GM21529 (cell line): ENCODE measurements around the gene ZNF512B.
"Not testable (repeated sequence)": the region's sequence is repeated elsewhere in the genome, so short reads cannot be mapped to it uniquely, and the experiment has no call there.

Source experiments
- ATAC-seq: cut with Tn5 transposase; IDR thresholded peaks from one replicate; pipeline ENCODE4 v1.9.1; 2021; ENCODE audit not compliant: unreplicated experiment

Gene ZNF512B

DNA sequence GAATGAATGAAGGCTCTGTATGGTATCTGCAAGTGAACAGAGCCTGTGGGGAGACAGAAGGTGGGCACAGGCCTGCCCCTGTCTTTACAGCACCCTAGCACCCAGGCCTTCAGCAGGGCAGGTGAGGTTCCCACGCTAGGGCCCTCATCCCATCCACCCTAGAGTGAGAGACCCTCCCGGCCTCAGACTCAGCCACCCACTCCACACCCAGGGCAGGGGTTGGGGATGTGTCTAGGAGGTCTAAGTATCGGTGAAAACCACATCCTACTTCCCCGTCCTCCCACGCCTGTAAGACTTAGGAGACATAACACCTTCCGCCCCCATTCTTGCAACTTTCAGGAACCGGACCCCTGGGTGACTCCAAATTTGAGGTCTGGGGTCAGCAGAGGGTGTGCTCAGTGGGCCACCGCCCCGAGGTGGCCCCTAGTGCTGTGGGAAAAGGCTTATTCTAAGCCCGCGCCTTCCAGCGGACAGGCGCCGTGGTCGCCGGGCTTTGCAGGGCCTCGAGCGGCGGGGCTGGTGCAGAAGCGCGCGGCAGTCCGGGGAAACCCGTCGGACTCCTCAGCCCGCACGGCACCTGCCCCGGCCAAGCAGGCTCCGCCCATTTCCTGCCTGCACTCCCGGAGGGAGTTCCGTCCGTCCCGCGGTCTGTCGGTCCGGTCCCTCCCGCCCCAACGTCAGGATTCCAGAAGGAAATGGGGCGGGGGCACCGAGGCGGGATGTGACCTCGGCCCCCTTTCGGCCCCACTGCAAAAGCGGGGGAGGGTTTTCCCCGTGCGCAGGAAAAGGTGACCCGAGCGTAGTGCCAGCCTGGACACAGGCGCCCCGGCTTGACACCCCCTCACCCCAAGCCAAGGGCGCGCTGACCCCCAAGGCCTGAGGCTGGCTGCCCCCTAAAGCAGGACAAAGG lies 8.8 kb upstream of the ZNF512B start:
- peak; percentile 36 for ATAC-seq

DNA sequence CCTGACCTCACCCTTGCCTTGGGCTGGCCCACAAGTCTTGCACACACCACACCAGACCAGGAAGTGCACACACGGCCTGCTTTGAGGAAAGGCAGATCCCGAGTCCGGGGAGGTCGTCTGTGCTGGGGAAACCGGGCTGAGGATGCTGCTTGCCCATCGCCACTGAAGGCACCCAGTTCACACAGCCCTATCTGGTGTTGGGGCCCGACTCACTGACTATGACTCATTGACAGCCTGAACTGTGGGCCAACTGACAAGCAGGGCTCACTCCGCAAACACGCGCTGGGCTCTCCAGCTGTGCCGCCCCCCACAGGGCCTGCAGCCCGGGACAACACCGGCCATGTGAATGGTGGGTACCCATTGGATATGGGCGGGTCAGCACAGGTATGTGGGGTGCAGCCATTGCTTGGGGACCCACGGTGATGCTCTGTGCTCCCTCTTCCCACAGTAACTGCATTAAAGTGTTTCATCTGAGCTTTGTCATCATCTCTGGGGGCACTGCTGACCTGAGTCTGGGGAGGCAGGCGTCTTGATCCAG lies 8.1 kb upstream of the ZNF512B start:
- no peak for ATAC-seq

DNA sequence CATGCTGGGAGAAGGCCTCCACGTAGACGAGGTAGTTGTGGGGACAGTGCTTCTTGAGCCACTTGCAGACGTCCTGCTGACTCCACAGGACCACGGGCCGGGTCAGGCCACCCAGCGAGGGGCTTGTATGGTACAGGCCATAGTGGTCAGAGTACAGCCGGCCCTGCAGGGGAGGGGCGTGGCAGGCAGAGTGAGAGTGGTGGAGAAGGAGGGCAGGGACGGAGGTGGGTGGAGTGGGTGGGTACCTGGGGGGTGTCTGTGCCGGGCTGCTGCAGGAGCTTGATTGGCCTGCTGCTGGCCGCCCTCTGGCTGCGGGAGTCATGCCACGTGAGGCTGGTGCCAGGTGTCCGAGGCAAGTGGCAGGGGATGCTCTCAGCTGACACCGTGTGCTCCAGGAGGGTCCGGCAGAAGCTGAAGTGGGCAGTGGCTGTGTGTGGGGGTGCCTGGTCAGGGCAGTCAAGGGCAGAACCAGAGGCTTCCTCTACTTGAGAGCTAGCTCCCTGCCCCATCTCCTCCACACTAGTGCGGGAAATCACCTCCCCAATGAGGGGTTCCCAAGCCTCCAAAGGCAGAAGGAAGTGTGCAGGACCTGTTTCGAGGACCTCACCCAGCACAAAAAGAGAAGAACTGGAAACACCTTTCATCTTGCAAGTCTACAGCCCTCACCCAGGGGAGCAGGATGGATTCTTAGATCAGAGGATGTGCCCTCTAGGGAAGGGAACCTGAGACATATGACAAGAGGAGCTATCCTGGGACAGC lies 7.4 kb upstream of the ZNF512B start:
- ATAC-seq: no peak

- ATAC-seq: not testable (repeated sequence)
These were observed 6.8 kb upstream of the ZNF512B start for GRCh38 chr20:63976511-63976910.

- ATAC-seq: no peak
These were observed 4.9 kb upstream of the ZNF512B start for GRCh38 chr20:63974402-63975200.

DNA sequence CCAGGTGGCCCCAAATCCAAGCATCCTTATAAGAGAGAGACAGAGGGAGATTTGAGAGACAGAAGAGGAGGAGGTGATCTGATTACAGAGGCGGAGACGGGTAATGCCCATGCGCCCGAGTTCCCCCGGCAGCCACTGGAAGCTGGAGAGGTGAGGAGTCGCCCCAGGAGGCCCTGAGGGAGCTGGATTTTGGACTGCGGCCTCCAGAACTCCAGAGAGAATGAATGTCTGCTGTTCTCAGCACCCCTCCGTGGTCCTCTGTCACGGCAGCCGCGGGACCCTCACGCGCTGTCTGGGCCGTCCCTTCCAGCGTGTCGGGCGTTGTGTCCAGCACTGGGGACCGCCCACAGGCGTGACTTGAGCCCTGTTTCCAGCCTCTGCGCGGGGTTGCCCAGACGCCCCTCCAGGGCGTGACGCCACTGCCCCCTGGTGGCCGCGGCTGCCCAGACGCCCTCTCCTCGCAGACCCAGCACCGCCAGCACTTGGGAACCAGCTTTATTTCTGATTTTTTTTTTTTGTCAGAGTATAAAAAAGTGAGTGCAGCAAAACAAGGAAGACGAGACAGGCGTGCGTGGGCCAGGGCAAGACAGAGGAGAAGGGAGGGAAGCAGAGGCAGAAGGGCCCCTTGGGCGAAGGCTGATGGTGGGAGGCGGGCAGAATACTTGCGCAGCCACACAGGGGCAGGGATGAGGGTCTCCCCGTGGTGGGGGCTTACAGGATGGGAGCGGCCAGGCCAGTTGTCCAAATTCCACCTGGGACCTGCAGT lies 4.1 kb upstream of the ZNF512B start:
- no peak for ATAC-seq

DNA sequence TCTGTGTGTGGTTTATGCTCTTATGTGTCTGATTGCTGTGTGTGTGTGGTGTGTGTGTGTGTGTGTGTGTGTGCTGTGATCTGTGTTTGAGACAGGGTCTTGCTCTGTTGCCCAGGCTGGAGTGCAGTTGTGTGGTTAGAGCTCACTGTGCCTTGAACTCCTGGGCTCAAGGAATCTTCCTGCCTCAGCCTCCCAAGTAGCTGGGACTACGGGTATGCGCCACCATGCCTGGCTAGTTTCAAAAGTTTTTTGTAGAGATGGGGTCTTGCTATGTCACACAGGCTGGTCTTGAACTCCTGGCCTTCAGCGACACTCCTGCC lies 3.4 kb upstream of the ZNF512B start:
- no peak for ATAC-seq

GRCh38 chr20:63972312-63973159 lies 2.8 kb upstream of the ZNF512B start:
- ATAC-seq: no peak

DNA sequence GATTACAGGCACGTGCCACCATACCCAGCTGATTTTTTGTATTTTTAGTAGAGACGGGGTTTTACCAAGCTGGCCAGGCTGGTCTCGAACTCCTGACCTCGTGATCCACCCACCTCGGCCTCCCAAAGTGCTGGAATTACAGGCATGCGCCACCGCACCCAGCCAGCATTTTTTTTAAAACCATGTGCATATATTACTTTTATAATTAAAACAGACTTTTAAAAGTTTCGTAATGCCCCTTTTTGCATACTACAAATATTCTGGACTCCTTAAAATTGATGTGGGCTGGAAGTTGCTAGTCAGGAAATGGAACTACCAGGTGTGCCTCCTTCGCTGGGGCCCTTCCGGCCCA lies 2.2 kb upstream of the ZNF512B start:
- not testable (repeated sequence) for ATAC-seq

DNA sequence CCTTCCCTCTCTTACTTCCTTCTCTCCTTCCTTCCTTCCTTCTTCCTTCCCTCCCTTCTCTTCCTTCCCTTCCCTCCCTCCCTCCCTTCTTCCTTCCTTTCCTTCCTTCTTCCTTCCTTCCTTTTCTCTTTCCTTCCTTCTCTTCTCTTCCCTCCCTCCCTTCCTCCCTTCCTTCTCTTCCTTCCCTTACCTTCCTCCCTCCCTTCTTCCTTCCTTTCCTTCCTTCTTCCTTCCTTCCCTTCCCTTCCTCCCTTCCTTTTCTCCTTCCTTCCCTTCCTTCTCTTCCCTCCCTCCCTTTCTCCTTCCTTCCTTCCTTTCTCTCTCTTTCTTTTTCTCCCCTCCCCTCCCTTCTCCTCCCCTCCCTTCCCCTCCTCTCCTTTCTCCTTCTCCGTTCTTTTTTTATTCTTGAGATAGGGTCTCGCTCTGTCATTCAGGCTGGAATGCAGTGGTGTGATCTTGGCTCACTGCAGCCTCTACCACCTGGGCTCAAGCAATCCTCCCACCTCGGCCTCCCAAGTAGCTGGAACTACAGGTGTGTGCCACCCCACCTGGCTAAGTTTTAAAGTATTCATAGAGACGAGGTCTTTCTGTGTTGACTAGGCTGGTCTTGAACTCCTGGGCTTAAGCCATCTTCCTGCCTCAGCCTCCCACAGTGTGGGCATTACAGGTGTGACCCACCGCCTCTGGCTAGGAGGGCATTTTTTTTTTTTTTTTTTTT lies 1.1 kb upstream of the ZNF512B start:
- no peak for ATAC-seq

DNA sequence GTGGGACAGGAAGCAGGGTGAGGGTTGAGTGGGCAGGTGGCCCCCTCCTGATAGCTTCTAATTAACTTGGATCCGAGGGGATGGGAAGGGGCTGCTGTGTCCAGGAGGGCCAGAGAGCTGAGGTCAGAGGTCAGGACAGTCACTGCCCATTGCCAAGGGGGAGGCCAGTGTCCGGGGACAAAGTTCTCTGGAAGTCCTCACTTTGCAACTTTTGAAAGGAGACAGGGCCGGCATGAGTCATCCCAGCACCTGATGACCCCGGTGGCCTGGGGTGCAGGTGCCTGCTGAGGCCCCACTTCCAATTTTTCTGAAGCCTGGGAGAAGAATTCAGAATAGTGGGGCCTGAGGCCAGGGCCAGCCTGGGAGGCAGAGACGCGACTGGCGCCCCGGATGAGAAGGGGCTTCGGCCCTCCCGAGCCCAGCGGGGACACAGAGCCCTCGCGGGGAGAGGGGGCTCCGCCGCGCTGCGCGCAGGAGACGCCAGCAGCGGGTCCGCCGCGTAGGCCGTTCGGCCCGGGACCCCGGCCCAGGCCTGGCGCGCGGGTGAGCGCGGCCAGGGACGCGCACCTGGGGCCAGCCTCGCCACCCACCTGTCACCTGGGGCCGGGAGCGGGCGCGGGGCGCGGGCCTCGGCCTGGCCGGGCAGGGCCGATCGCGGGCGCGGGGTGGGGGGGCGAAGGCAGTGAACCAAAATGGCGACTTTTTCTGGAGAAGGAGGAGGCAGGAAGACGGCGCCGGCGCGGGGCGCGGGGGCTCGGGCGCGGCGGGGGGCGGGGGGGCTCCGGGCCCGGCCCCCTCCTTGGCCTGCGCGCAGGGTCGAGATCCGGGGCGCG lies 586 bp downstream of the ZNF512B start:
- no peak for ATAC-seq

DNA sequence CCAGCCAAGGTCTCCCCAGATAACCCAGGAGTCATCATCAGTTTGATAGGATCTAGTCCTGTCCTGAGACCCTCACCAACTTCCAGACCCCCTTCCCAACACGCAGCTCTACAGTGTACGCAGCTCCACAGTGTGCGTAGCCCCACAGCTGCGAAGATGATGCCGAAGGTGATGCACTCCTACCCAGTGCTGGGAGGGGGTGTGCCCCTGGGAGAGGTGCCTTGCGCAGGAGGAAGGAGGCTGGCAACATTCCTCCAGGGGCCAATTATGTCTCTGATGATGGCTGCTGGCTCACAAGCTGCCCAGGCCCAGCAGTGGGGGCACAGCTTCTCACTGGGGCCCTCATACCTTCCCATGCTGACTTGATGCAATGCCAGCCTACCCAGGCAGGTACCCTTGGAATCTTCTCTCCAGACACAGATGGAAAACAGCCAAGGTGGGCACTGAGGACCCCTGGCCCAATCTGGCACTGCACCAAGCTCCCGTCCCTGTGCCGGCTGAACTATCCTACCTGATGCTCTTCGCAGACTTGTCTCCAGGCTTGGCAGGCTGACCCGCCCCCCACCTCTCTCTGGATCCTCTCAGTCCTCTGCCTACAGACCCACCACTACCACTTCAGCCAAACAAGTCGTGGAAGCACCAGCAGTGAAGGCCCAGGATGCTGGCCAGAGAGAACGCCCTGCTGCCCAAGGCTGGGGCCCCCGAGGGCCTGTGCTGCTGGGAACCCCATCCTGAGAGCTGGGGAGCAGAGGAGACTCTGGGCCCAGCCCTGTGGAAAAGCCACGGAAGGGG lies 1.4 kb downstream of the ZNF512B start:
- ATAC-seq: no peak

GRCh38 chr20:63967330-63968135 lies 2.2 kb downstream of the ZNF512B start:
- no peak for ATAC-seq

DNA sequence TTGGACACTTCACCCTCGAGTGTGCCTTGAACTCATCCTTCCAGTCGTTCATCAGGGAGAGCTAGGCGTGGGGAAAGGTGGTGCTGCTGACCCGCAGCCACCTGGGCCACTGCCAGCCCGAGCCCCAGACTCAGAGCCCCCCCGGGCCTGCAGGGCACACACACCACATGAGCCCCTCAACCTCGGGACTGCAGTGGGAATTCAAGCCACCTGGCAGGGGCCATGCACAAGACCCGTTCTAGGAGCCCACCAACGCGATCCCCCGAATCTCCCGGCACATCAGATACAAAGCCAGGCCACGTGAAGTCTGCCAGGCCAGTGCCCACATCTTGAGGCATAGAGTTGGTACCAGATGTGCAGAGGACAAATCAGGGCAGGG lies 2.8 kb downstream of the ZNF512B start:
- no peak for ATAC-seq

DNA sequence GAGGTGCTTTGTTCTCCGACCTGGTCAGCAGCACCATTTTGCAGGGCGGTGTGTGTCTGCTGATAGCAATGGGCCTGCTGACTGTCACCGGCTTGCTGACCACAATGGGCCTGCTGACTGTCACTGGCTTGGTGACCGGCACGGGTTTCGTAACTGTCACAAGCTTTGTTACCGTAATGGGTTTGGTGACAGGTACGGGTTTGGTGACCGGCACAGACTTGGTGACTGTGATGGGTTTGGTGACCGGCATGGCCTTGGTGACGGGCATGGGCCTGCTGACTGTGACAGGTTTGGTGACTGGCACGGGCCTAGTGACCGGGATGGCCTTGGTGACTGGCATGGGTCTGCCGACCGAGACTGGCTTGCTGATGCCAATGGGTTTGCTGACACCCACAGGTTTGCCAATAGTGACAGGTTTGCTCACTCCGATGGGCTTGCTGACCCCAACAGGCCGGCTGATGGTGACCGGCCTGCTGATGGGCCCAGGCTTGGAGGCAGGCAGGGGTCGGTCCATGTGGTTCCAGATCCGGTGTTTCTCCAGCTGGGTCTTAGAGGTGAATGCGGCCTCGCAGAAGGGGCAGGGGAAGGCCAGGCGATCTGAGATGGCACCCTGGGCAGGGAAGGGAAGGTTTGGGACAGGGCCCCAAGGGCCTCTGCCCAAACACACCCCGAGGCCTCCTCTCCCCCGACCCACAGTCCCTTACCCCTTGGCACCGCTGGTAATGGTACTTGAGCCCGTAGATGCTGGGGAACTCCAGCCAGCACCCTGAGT lies 3.4 kb downstream of the ZNF512B start:
- no peak for ATAC-seq

DNA sequence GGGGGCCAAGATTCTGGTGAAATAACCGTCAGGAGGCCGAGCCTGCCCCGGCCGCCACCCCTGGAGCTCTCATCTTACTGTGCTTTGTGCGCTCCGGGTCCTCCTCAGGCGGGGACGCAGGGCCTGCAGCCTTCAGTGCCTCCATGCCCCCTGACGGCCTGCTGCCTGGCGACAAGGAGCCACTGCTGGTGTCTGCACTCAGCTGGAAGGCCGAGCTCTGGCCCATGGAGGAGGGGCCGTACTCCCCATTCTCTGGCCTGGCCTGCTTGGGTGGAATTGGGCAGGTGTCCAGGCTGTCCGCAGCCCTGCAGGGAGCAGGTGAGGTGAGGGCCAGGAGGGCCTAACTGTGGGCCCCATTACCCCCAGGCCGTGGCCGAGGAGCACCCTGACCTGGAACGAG lies 5.3 kb downstream of the ZNF512B start:
- ATAC-seq: no peak
